ENCODE measurements around the gene OSBP2.

DNA sequence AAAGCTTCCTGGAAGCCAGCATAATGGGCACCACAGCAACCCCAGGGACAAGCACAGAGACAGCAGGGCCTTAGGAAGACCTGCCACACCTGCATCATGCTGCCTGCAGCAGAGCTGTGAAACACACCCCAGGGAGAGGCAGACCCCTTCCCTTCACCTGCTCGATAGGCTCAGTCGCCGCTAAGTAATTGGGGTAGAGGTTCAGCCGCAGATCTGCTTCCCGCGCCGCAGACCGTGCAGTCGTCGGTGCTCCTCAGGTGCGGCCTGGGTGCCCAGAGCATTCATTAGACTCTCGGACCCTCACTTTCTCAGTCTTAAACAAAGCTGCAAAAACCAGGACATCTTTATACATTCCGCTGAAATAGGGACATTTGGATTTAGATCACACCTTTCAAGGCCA lies 29.9 kb upstream of the OSBP2 start:
- TF ChIP-seq, protein P1, sequence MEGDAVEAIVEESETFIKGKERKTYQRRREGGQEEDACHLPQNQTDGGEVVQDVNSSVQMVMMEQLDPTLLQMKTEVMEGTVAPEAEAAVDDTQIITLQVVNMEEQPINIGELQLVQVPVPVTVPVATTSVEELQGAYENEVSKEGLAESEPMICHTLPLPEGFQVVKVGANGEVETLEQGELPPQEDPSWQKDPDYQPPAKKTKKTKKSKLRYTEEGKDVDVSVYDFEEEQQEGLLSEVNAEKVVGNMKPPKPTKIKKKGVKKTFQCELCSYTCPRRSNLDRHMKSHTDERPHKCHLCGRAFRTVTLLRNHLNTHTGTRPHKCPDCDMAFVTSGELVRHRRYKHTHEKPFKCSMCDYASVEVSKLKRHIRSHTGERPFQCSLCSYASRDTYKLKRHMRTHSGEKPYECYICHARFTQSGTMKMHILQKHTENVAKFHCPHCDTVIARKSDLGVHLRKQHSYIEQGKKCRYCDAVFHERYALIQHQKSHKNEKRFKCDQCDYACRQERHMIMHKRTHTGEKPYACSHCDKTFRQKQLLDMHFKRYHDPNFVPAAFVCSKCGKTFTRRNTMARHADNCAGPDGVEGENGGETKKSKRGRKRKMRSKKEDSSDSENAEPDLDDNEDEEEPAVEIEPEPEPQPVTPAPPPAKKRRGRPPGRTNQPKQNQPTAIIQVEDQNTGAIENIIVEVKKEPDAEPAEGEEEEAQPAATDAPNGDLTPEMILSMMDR (optimal IDR thresholded peaks at IDR 0.05 in 1 of 3, IDR thresholded peaks at IDR 0.05 in 1 of 3, conservative IDR thresholded peaks at IDR 0.05 in 1 of 3; ENCODE audit: extremely low read depth in 1 of 3, insufficient read depth in 2 of 3, low read length in 3 of 3): no peak
- TF ChIP-seq EZH2 (IDR thresholded peaks at IDR 0.05; ENCODE audit: low read length): no peak

Data from keratinocyte (primary cell).